OCI-LY7 (cell line): Measurements from ENCODE around the gene CHST11.

ENCODE experiments used
- CTCF ChIP-seq: fragments of 200-600 bp; sonication (generic); conservative IDR thresholded peaks from 2 replicates; pipeline ENCODE4 v1.5.1; 2014; ENCODE audit warnings: mild to moderate bottlenecking, antibody characterized with exemption, low read length, moderate library complexity, mixed read lengths
- EZH2phosphoT487 ChIP-seq: fragments of 200-600 bp; sonication (generic); IDR thresholded peaks from 2 replicates; pipeline ENCODE4 v1.6.1; 2018; ENCODE audit warnings: low read depth, borderline replicate concordance, mild to moderate bottlenecking, mixed run types, antibody characterized with exemption, low read length, moderate library complexity, mixed read lengths

- TF ChIP-seq CTCF (no peak), EZH2phosphoT487 (no peak)
These were observed 310.5 kb downstream of the CHST11 start for GRCh38 chr12:104767261-104767660.
